ENCODE measurements around the gene KLHL29. TPM values are rescaled to one million over a fixed set of nuclear protein-coding genes. Genes with fewer than 3 reads are reported as not detected.

Gene KLHL29
- total RNA-seq, 4 donors from 2014 or later = 4.8 to 17.0 (median 10.5) TPM

DNA sequence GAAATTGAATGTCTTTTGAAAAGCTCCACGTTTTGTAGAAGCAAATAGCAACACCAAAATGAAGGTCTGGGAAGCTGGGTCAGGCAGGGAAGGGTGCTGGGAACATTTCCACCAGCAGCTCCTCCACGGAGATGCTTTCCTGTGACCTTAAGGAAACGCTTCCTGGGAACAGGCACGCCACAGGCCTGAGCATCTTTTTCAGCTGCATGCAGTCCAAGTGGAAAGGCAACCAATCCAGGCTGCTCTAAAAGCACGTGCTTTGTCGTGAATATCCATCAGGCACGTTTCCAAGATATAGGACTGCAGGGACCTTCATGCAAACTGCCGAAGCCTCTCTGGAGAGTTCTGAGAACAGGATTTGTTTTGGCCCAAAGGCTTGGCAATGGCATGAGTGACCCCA lies 109.3 kb downstream of the KLHL29 start:
- no peak overlapping the region for H3K4me3 ChIP-seq
- TF ChIP-seq POLR2A (IDR thresholded peaks at IDR 0.05) = no peak
- TF ChIP-seq, protein P1, sequence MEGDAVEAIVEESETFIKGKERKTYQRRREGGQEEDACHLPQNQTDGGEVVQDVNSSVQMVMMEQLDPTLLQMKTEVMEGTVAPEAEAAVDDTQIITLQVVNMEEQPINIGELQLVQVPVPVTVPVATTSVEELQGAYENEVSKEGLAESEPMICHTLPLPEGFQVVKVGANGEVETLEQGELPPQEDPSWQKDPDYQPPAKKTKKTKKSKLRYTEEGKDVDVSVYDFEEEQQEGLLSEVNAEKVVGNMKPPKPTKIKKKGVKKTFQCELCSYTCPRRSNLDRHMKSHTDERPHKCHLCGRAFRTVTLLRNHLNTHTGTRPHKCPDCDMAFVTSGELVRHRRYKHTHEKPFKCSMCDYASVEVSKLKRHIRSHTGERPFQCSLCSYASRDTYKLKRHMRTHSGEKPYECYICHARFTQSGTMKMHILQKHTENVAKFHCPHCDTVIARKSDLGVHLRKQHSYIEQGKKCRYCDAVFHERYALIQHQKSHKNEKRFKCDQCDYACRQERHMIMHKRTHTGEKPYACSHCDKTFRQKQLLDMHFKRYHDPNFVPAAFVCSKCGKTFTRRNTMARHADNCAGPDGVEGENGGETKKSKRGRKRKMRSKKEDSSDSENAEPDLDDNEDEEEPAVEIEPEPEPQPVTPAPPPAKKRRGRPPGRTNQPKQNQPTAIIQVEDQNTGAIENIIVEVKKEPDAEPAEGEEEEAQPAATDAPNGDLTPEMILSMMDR (IDR thresholded peaks at IDR 0.05) = no peak
- intact Hi-C loops (cut with DNase I; ENCODE audit: low total_unique reads) = no loop called here
- H3K27ac ChIP-seq = no peak overlapping the region
- H3K27me3 ChIP-seq = no peaks in the 10 kb centered on the region
- H3K36me3 ChIP-seq = no peaks in the 10 kb centered on the region
- H3K4me1 ChIP-seq = no peaks in the 10 kb centered on the region
- DNase-seq = no peak
- H3K9me3 ChIP-seq = no peaks in the 10 kb centered on the region

DNA sequence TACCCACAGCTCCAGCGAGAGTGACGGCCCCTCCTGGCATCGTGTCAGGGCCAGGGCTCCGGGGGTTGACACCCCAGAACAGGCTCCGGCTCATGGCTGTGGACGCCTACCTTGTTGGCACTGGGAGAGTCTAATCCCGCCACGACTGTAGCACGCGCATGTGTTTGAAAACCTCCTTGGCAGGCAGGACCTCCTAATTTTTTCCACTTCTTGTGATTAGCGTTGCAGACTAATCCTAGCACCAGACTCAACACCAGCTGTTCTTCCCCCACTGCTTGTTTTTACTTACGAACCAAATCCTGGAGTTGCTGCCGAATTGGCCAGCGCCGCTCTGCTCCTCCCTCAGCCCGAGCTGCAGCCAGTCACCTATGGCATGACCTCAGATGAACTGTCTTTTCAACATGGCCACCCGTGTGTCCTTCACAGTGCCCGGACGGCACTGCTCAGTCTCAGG lies 110.7 kb downstream of the KLHL29 start:
- no peaks in the 10 kb centered on the region for H3K4me1 ChIP-seq
- intact Hi-C loops (cut with DNase I; ENCODE audit: low total_unique reads) = no loop called here

DNA sequence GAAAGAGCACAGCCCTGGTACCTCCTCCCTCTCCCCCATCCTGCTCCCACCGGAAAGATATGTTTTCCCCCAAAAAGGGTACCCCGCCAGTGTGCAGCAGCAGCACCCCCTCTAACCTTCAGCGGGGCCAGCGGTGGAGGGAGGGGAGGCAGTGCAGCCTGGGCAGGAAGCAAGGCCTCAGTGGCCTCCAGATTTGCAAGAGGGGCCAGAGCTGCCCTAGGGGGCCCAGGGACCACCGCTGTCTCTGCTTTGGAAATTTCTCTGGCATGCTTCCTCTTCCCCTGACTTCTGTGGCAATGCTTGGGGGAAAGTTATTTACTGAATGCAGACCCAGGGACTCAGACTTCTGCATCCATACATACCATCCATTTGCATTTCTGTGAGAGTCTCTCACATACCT lies 111.5 kb downstream of the KLHL29 start:
- Histone ChIP-seq H3K27me3 (no peaks in the 10 kb centered on the region), H3K27ac (no peak overlapping the region), H3K4me1 (no peaks in the 10 kb centered on the region), H3K9me3 (no peaks in the 10 kb centered on the region), H3K36me3 (no peaks in the 10 kb centered on the region), H3K4me3 (no peak overlapping the region)
- intact Hi-C loops (cut with DNase I; ENCODE audit: low total_unique reads) = no loop called here
- no peak for DNase-seq
- TF ChIP-seq, protein P1 (IDR thresholded peaks at IDR 0.05) = no peak
- TF ChIP-seq POLR2A (IDR thresholded peaks at IDR 0.05) = no peak

More for the DNA sequence above, 110.7 kb downstream of the KLHL29 start:
- Histone ChIP-seq H3K36me3 (no peaks in the 10 kb centered on the region), H3K4me3 (no peak overlapping the region), H3K9me3 (no peaks in the 10 kb centered on the region), H3K27me3 (no peaks in the 10 kb centered on the region), H3K27ac (no peak overlapping the region)
- TF ChIP-seq, protein P1 (IDR thresholded peaks at IDR 0.05) = no peak
- DNase-seq = no peak

DNA sequence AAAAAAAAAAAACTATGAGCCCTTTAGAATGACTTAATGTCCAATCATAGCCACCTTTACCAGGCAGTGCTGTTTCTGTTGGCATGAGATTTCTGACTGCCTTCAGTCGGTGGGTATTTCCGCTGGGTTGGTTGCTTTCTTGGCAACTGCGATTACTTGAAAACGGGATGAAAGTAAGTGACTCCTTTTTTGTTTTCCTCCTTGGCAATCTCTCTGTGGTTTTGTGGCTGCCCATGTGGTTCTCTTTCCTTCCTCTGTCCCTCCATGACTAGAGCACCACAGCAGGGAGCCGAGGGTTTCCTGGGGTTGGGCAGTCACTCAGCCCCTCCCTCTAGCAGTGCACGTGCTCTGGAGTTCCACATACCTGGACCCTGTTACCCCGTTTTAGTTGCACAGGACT lies 112.1 kb downstream of the KLHL29 start:
- no peak overlapping the region for H3K4me3 ChIP-seq
- H3K9me3 ChIP-seq = no peaks in the 10 kb centered on the region
- H3K27ac ChIP-seq = no peak overlapping the region
- no peaks in the 10 kb centered on the region for H3K27me3 ChIP-seq
- DNase-seq = no peak
- intact Hi-C loops (cut with DNase I; ENCODE audit: low total_unique reads) = no loop called here
- H3K36me3 ChIP-seq = no peaks in the 10 kb centered on the region
- H3K4me1 ChIP-seq = no peaks in the 10 kb centered on the region
- no peak for TF ChIP-seq POLR2A (IDR thresholded peaks at IDR 0.05)
- TF ChIP-seq, protein P1 (IDR thresholded peaks at IDR 0.05) = no peak

DNA sequence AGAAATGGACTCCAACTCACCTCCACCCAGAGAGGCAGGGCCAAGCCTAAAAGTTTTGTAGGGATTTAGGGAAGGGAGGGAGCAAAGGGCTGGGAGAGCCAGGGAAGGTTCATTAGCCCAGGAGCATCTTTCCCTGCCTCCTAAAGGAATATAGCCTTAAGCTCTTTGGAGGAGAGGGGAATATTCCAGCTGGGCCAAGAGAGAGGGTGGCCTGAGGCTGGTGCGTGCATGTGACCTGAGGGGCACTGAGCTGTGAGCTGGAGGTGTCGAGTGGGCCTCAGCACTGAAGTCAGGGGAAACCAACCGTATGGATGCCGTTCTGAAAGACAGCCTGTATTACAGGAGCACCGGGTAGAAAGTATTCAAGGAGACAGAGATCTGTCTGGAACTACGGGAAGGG lies 112.6 kb downstream of the KLHL29 start:
- no peak for DNase-seq
- no peaks in the 10 kb centered on the region for H3K4me1 ChIP-seq
- no peaks in the 10 kb centered on the region for H3K27me3 ChIP-seq

More for the DNA sequence above, 112.6 kb downstream of the KLHL29 start:
- H3K27ac ChIP-seq = no peak overlapping the region
- H3K36me3 ChIP-seq = no peaks in the 10 kb centered on the region
- intact Hi-C loops (cut with DNase I; ENCODE audit: low total_unique reads) = no loop called here
- TF ChIP-seq, protein P1 (IDR thresholded peaks at IDR 0.05) = no peak
- TF ChIP-seq POLR2A (IDR thresholded peaks at IDR 0.05) = no peak
- no peak overlapping the region for H3K4me3 ChIP-seq
- H3K9me3 ChIP-seq = no peaks in the 10 kb centered on the region
